Activated naive CD4-positive, alpha-beta T cell treated with anti-CD3 and anti-CD28 coated beads for 36 hours (primary cell): ENCODE data around the gene LRRC4B. TPM values are rescaled to one million over a fixed set of nuclear protein-coding genes. Genes with fewer than 3 reads are reported as not detected.
A peak's percentile ranks its signal among the peaks of the same experiment; 100 is the strongest.

Source experiments
- CTCF ChIA-PET: fragments of 350-600 bp; sonication (Branson Sonifier 250); formaldehyde crosslinking; loops from one replicate; lab custom pipeline; 2021; ENCODE audit warnings: antibody characterized with exemption; lab: Charles Lee
- DNase-seq: peaks from one replicate; pipeline ENCODE4 v3.0.0-alpha.2; 2020
- H3K27ac Mint-ChIP-seq: one replicate; pipeline ENCODE4 v1.8.0; 2021; ENCODE audit warnings: mild to moderate bottlenecking, mixed read lengths
- H3K27me3 Mint-ChIP-seq: one replicate; pipeline ENCODE4 v1.8.0; 2021; ENCODE audit warnings: low read depth, mixed read lengths
- H3K36me3 Mint-ChIP-seq: one replicate; pipeline ENCODE4 v1.8.0; 2021; ENCODE audit warnings: low read depth, mixed read lengths
- H3K4me1 Mint-ChIP-seq: one replicate; pipeline ENCODE4 v1.8.0; 2021; ENCODE audit warnings: low read depth, mixed read lengths
- H3K4me3 Mint-ChIP-seq: one replicate; pipeline ENCODE4 v1.8.0; 2021; ENCODE audit warnings: mild to moderate bottlenecking, moderate library complexity, mixed read lengths
- H3K9me3 Mint-ChIP-seq: one replicate; pipeline ENCODE4 v1.8.0; 2021; ENCODE audit warnings: mixed read lengths
- intact Hi-C: fragments of 100-400 bp; cut with micrococcal nuclease; formaldehyde crosslinking; loops from one replicate; pipeline ENCODE4 v1.15.1; 2023
- total RNA-seq, 2 experiments: library from RNA; stranded (reverse); gene quantifications; one replicate each; pipeline ENCODE4 v1.2.3, GENCODE V29; 2021

The LRRC4B gene
- total RNA-seq, 2 experiments from 2014 or later = not detected

- no peak for DNase-seq
- Mint-ChIP-seq H3K36me3 (no peaks in the 10 kb centered on the region), H3K27ac (no peak overlapping the region), H3K4me1 (peaks cover 5% of the 10 kb centered on the region), H3K4me3 (no peak overlapping the region), H3K9me3 (no peaks in the 10 kb centered on the region), H3K27me3 (peaks cover 38% of the 10 kb centered on the region)
- intact Hi-C loops = no loop called here
- CTCF ChIA-PET = interaction anchor here (1.0 kb wide), 1 partner anchor 11 kb away, joined by 3 read pairs; no protein-coding TSS in a partner anchor
Measured at GRCh38 chr19:50549059-50549926, 18.9 kb downstream of the LRRC4B start.

DNA sequence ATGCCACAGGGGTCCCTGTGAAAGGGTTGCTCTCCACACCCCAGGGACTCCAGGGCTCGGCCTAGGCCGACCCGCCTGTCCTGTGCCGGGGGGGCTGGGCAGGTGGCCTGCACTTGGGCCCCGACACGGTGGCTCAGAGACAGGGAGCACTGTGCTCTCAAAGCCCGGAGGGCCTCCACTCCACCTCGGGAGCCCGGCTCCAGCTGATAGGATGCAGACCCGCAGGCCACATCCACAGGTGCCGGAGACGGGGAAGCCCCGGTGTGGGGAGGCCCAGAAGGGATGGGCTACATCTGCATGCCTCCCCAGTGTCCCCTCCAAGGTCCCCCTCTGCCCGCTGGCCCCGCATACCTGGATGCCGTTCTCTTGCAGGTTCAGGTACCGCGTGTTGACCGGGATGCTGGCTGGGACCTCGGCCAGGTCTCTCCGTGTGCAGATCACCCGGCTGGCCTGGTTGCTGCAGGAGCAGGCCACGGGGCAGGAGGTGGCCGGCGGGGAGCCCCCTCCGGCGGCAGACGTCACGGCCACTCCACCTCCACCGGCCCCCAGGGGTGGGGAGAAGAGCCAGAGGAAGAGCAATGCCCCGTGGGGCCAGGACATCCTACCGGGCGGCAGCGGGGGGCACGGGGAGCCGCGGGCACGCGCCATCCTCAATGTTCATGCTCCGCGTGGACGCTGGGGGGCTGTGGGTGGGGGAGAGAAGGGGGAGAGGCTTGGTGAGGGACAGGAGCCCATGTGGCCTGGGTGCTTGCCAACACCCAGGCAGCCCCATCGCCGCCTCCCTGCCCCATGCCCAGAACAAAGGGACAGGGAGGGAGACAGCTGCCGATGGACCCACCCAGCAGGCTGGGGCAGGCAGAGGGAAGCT lies 19.8 kb downstream of the LRRC4B start:
- CTCF ChIA-PET = interaction anchor here (1.0 kb wide), 1 partner anchor 11 kb away, joined by 3 read pairs; no protein-coding TSS in a partner anchor
- Mint-ChIP-seq H3K4me3 (no peak overlapping the region), H3K36me3 (no peaks in the 10 kb centered on the region), H3K27ac (no peak overlapping the region), H3K9me3 (no peaks in the 10 kb centered on the region), H3K4me1 (peaks cover 5% of the 10 kb centered on the region), H3K27me3 (peaks cover 32% of the 10 kb centered on the region)
- intact Hi-C loops = no loop called here
- DNase-seq = no peak

DNA sequence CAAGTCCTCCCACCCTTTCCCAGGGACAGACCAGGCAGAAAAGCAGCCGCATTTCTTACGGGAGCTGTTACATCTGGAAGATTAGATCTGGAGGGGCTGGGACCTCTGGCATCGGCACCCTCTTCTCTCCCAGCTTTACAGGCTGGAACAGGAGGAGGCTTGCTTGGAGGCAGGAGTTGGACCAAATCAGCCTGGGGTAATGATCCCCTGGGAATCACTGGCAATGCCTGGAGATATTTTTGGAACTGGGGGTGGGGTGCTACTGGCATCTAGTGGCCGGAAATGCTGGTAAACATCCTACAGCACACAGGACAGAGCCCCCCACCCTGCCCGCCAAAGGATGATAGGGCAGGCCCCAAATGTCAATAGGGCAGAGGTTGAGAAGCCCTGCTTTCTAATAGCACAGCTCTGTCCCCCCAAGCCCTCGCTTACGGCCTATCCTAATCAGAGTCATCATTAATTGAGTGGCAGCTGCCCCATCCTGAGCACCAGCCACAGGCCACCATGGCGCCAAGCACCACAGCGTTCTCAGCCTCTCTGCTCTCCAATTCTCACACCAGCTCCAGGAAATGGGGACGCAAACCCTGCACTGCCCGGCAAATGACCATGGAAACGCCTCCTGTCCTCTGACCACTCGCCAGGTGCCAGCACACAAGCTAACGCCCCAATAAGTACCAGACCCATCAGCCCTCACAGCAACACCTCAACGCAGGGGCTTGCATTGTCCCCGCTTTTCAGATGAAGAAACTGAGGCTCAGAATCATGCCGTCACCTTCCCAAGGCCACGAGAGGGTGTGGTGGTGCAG lies 20.6 kb downstream of the LRRC4B start:
- Mint-ChIP-seq H3K4me3 (no peak overlapping the region), H3K27me3 (peaks cover 23% of the 10 kb centered on the region), H3K27ac (no peak overlapping the region), H3K4me1 (peaks cover 5% of the 10 kb centered on the region), H3K9me3 (no peaks in the 10 kb centered on the region), H3K36me3 (no peaks in the 10 kb centered on the region)
- no peak for DNase-seq
- CTCF ChIA-PET = interaction anchor here (1.1 kb wide), 1 partner anchor 8 kb away, joined by 5 read pairs; no protein-coding TSS in a partner anchor
- intact Hi-C loops = no loop called here

DNA sequence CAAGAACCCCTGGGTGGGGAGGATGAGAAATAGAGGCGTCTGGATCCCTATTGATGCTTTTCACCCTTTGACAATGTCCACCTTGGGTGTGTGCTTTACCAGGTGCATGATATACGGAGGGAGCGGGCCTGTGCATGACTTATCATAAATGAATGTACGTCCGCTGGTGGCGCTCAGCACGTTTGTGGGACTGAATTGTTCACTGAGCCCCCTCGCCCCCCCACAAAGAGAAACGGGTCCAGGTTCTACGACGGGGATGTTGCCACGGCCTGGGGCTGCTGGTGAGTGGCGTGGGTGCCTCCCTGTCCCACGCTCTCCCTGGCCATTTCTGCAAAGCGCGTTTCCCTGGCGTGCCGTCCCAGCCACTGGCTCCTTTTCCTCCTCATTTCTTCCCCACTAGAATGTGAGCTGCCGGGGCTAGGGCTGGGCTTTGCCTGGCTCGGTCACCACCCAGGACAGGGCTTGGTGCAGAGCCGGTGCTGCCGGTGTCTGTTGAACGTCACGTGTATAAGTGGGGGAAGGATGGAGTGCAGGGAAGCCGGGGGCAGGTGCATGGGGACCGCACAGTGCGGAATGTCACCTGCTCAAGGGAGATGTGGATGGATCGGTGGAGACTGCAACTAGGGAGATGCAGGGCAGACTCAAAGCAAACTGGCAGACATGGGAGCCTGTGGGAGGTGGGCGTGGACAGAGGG lies 21.6 kb downstream of the LRRC4B start:
- H3K36me3 Mint-ChIP-seq = no peaks in the 10 kb centered on the region
- H3K4me3 Mint-ChIP-seq = no peak overlapping the region
- no peak overlapping the region for H3K27ac Mint-ChIP-seq
- peaks cover 2% of the 10 kb centered on the region for H3K4me1 Mint-ChIP-seq
- CTCF ChIA-PET = interaction anchor here (1.1 kb wide), 1 partner anchor 9 kb away, joined by 5 read pairs; no protein-coding TSS in a partner anchor
- peaks cover 18% of the 10 kb centered on the region for H3K27me3 Mint-ChIP-seq
- DNase-seq = no peak
- intact Hi-C loops = no loop called here
- no peaks in the 10 kb centered on the region for H3K9me3 Mint-ChIP-seq

- intact Hi-C loops = no loop called here
- Mint-ChIP-seq H3K27ac (no peak overlapping the region), H3K4me1 (peaks cover under 1% of the 10 kb centered on the region), H3K9me3 (no peaks in the 10 kb centered on the region), H3K27me3 (peaks cover 3% of the 10 kb centered on the region), H3K36me3 (no peaks in the 10 kb centered on the region), H3K4me3 (no peak overlapping the region)
- no peak for DNase-seq
- CTCF ChIA-PET = interaction anchor here (0.6 to 2.5 kb wide), 2 partner anchors 13 to 242 kb away, joined by 4 to 8 read pairs; no protein-coding TSS in a partner anchor
Measured at GRCh38 chr19:50542943-50543342, 25.3 kb downstream of the LRRC4B start.

GRCh38 chr19:50537769-50538230 lies 30.4 kb downstream of the LRRC4B start:
- H3K27ac Mint-ChIP-seq = peak overlapping the region; percentile 61
- peak; percentile 84 for DNase-seq
- H3K27me3 Mint-ChIP-seq = peaks cover 15% of the 10 kb centered on the region
- H3K9me3 Mint-ChIP-seq = peaks cover 8% of the 10 kb centered on the region
- H3K4me3 Mint-ChIP-seq = no peak overlapping the region
- H3K36me3 Mint-ChIP-seq = peaks cover 2% of the 10 kb centered on the region
- CTCF ChIA-PET = interaction anchor here (0.8 to 5.0 kb wide), 12 partner anchors 11 to 384 kb away, joined by 3 to 44 read pairs (median 4); no protein-coding TSS in a partner anchor
- peaks cover 5% of the 10 kb centered on the region for H3K4me1 Mint-ChIP-seq
- intact Hi-C loops = loop anchor here (1.0 kb wide), 3 partner anchors 19 to 385 kb away; no protein-coding TSS in a partner anchor

DNA sequence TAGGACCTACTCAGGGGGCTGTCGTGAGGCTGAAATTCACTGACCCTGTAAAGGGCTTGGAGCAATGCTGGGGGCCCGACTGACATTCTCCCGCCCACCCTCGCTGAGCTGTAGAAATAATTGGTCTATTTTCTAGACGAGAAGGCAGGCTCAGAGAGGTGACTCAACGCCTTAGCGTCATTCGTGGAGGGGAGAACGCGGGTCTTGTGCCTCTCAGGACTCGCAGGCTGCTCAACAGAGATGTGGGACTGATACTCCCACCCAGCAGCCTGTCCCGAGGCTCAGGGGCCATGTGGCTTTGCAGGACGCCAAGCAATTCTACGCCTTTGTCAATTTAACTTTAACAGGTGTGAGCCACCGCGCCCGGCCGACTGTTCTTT lies 30.9 kb downstream of the LRRC4B start:
- H3K27ac Mint-ChIP-seq = no peak overlapping the region
- H3K4me1 Mint-ChIP-seq = peaks cover 5% of the 10 kb centered on the region
- H3K27me3 Mint-ChIP-seq = peaks cover 19% of the 10 kb centered on the region
- intact Hi-C loops = loop anchor here (1.0 kb wide), 3 partner anchors 19 to 385 kb away; no protein-coding TSS in a partner anchor
- peaks cover 2% of the 10 kb centered on the region for H3K36me3 Mint-ChIP-seq
- no peak for DNase-seq
- peaks cover 11% of the 10 kb centered on the region for H3K9me3 Mint-ChIP-seq
- CTCF ChIA-PET = interaction anchor here (0.6 to 5.0 kb wide), 11 partner anchors 12 to 403 kb away, joined by 3 to 44 read pairs (median 4); no protein-coding TSS in a partner anchor
- no peak overlapping the region for H3K4me3 Mint-ChIP-seq

DNA sequence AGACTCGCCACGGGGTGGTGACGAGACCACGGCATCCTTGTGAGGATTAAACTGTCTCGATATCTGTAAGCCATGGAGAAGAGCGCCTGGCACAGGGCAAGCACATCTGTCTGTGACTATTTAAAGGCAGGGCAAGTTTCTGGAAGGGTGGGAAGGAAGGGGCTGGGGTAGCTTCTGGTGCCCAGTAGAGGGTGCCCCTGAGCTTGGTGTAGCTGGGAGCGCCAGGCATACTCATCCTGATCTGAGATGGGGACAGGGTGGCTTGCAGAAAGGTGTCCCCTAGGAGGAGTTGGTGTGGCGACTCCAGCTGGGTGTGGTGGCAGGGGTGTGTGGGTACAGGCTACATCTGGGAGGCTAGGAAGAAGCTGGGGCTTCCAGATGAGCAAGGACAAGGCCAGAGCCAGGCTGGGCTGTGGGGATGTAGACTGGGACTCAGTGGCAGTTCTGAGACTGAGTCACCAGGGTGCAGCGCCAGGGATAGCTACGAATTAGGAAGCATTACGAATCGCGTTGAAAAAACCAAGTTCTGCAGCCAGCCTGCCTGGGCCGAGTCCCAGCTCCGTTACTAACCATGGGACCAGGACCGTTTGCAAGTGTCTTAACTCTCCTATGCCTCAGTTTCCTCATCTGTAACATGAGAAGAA lies 31.5 kb downstream of the LRRC4B start:
- no peak overlapping the region for H3K4me3 Mint-ChIP-seq
- no peak for DNase-seq
- peaks cover 2% of the 10 kb centered on the region for H3K36me3 Mint-ChIP-seq
- peaks cover 5% of the 10 kb centered on the region for H3K4me1 Mint-ChIP-seq
- H3K27me3 Mint-ChIP-seq = peaks cover 21% of the 10 kb centered on the region
- CTCF ChIA-PET = interaction anchor here (0.6 to 5.0 kb wide), 6 partner anchors 20 to 404 kb away, joined by 3 to 44 read pairs (median 4); no protein-coding TSS in a partner anchor
- H3K27ac Mint-ChIP-seq = no peak overlapping the region
- intact Hi-C loops = loop anchor here (1.0 kb wide), 3 partner anchors 20 to 386 kb away; no protein-coding TSS in a partner anchor
- H3K9me3 Mint-ChIP-seq = peaks cover 11% of the 10 kb centered on the region

DNA sequence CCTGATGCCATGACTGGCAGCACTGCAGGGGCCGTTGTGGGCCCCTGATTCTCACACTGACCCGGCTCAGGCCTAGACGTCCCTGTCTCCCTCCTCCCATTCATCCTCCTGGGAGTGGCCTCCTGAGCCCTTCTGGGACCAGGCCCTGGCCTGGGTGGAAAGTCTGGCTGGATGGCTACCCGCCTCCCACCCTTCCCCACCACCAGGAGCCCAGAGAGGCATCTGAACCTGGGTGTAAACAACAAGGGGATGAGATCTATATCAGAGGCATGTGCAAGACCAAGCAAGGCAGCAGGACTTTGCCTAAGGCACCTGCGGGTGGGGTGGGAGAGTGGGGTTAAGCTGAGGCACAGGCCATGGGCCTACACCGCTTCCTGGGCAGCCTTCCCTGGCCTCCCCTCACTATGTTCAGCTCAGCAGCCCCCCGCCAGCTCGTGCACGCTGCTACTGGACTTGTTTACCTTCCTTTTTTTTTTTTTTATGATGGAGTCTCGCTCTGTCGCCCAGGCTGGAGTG lies 32.5 kb downstream of the LRRC4B start:
- Mint-ChIP-seq H3K9me3 (peaks cover 11% of the 10 kb centered on the region), H3K36me3 (peaks cover 2% of the 10 kb centered on the region), H3K27ac (no peak overlapping the region), H3K27me3 (peaks cover 23% of the 10 kb centered on the region), H3K4me3 (no peak overlapping the region), H3K4me1 (peaks cover 5% of the 10 kb centered on the region)
- no peak for DNase-seq
- CTCF ChIA-PET = no interaction called here
- intact Hi-C loops = no loop called here

DNA sequence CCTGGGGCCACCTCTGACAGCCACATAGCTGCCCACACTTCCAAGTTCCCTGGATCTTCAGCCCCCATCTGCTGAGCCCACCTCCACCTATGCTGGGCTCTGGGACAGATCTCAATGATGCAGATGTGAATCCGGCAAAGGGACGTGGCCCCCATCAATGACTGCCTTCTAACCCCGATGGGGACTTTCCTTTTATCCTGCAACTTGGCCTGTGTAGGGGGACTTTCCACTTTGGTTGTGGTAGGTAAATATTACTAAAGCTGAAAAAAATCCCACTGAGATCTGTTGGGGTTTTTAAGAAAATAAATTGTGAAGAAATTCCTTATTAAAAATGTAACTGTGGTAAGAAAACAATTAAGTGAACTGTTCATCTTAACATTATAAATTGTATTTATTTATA lies 33.8 kb downstream of the LRRC4B start:
- DNase-seq = no peak
- CTCF ChIA-PET = interaction anchor here (0.6 kb wide), 1 partner anchor 47 kb away, joined by 3 read pairs; no protein-coding TSS in a partner anchor
- H3K4me1 Mint-ChIP-seq = peaks cover 5% of the 10 kb centered on the region
- H3K27me3 Mint-ChIP-seq = peaks cover 28% of the 10 kb centered on the region
- intact Hi-C loops = no loop called here
- H3K27ac Mint-ChIP-seq = no peak overlapping the region
- H3K36me3 Mint-ChIP-seq = peaks cover 2% of the 10 kb centered on the region
- no peak overlapping the region for H3K4me3 Mint-ChIP-seq
- H3K9me3 Mint-ChIP-seq = peaks cover 11% of the 10 kb centered on the region
